Transverse colon (tissue), 4 donors: ENCODE results near the gene THSD4. TPM values are rescaled to one million over a fixed set of nuclear protein-coding genes. Genes with fewer than 3 reads are reported as not detected.

Experiments used
- DNase-seq: peaks from one replicate; pipeline ENCODE4 v3.0.0-alpha.2; 2019
- H3K27ac ChIP-seq, 4 donors: fragments of 200-600 bp; sonication (generic); 2 replicates each; pipeline ENCODE4 v1.5.1; 2016 to 2018; ENCODE audit warnings: inconsistent platforms in 4 of 4
- H3K27me3 ChIP-seq: fragments of 200-600 bp; sonication (generic); 2 replicates; pipeline ENCODE4 v1.5.1; 2017; ENCODE audit warnings: inconsistent platforms
- H3K36me3 ChIP-seq, 4 donors: fragments of 200-600 bp; sonication (generic); 2 replicates each; pipeline ENCODE4 v1.5.1; 2017 to 2019; ENCODE audit warnings: inconsistent platforms in 4 of 4
- H3K4me1 ChIP-seq, 4 donors: fragments of 200-600 bp; sonication (generic); 2 replicates each; pipeline ENCODE4 v1.5.1; 2017 to 2020; ENCODE audit warnings: inconsistent platforms in 4 of 4
- H3K4me3 ChIP-seq, 4 donors: fragments of 200-600 bp; sonication (generic); 1 replicate in 1 of 4; 2 replicates in 3 of 4; pipeline versions ENCODE4 v1.5.1 to v1.6.1; 2017 to 2019; ENCODE audit warnings: inconsistent platforms in 4 of 4
- H3K9me3 ChIP-seq, 2 donors: fragments of 200-600 bp; sonication (generic); 2 replicates each; pipeline ENCODE4 v1.5.1; 2017 to 2019; ENCODE audit warnings: inconsistent platforms in 2 of 2
- CTCF ChIP-seq, 5 experiments: fragments of 200-600 bp in 3 of 5; fragments of 450-650 bp in 2 of 5; sonication (generic) in 3 of 5; IDR thresholded peaks; 1 replicate in 2 of 5; 2 replicates in 3 of 5; pipeline ENCODE4 v1.5.1; 2016 to 2017; ENCODE audit warnings: antibody characterized with exemption in 5 of 5, inconsistent platforms in 3 of 5, mild to moderate bottlenecking in 2 of 5, moderate library complexity in 1 of 5
- EP300 ChIP-seq: sonication (generic); formaldehyde crosslinking; IDR thresholded peaks from one replicate; pipeline ENCODE4 v1.6.1; 2017; ENCODE audit warnings: antibody characterized with exemption, low read depth
- POLR2A ChIP-seq: fragments of 450-650 bp; IDR thresholded peaks from one replicate; pipeline ENCODE4 v1.6.1; 2016; ENCODE audit warnings: antibody characterized with exemption, mild to moderate bottlenecking, moderate library complexity
- POLR2AphosphoS5 ChIP-seq, 3 donors: sonication (generic); formaldehyde crosslinking; IDR thresholded peaks; one replicate each; pipeline ENCODE4 v1.6.1; 2016; ENCODE audit warnings: antibody characterized with exemption in 3 of 3
- WGBS, 2 donors: methylation state at CpG; one replicate each; pipeline ENCODE4 v1.1.5; 2018; ENCODE audit warnings: low coverage in 1 of 2; 5-methylcytosine and 5-hydroxymethylcytosine counted together
- in situ Hi-C, 4 donors: fragments of 200-750 bp; cut with MboI; loops; one replicate each; pipeline versions ENCODE4 v1.15.0 to v1.15.1; 2017; ENCODE audit warnings: low sequenced_read_pairs in 3 of 4, low pct_ligation_motif_present in 1 of 4, low pct_unique_long_range_greater_than_20kb in 1 of 4
- intact Hi-C: fragments of 100-400 bp; cut with DNase I; formaldehyde crosslinking; loops from one replicate; pipeline ENCODE4 v1.15.1; 2023; ENCODE audit warnings: low total_unique reads
- total RNA-seq, 4 donors: library from RNA; depleted of rRNA; stranded (reverse); fragments of >200 nt; gene quantifications; one replicate each; pipeline ENCODE4 v1.1.0, GENCODE V29; 2016

The THSD4 gene
- total RNA-seq, 4 donors from 2014 or later = 13.3 to 57.2 (median 47.4) TPM

GRCh38 chr15:71651750-71652186 is 536.5 kb downstream of the THSD4 start:
- H3K27me3 ChIP-seq = no peaks in the 10 kb centered on the region
- TF ChIP-seq EP300 (no peak), CTCF (IDR thresholded peaks at IDR 0.05) (peak in 4 of 5 experiments; percentile 35 to 39 (median 38))
- 29 to 38% methylated on average over 4 to 5 of the region's 5 CpGs for WGBS, 2 donors
- DNase-seq = peak; percentile 14
- peaks cover 0 to 6% (median 0%) of the 10 kb centered on the region in 4 donors for H3K4me1 ChIP-seq
- no peak overlapping the region for H3K27ac ChIP-seq
- intact Hi-C loops (no loop called here), in situ Hi-C loops (no loop called here)
- H3K36me3 ChIP-seq = no peaks in the 10 kb centered on the region
- H3K4me3 ChIP-seq = no peak overlapping the region
- H3K9me3 ChIP-seq = no peaks in the 10 kb centered on the region

- 59 to 68% methylated on average over 7 to 8 of the region's 8 CpGs for WGBS, 2 donors
- intact Hi-C loops (no loop called here), in situ Hi-C loops (no loop called here)
- no peak overlapping the region for H3K27ac ChIP-seq
- DNase-seq = no peak
- no peaks in the 10 kb centered on the region for H3K9me3 ChIP-seq
- H3K4me1 ChIP-seq = peaks cover 0 to 4% (median 0%) of the 10 kb centered on the region in 4 donors
- no peaks in the 10 kb centered on the region for H3K36me3 ChIP-seq
- no peak overlapping the region for H3K4me3 ChIP-seq
- no peak for TF ChIP-seq EP300
- no peaks in the 10 kb centered on the region for H3K27me3 ChIP-seq
Observed at GRCh38 chr15:71654042-71654719, 538.9 kb downstream of the THSD4 start.

GRCh38 chr15:71654720-71655174 is 539.5 kb downstream of the THSD4 start:
- H3K27ac ChIP-seq = no peak overlapping the region
- WGBS, 2 donors = 85 to 90% methylated on average over 3 of the region's 3 CpGs

GRCh38 chr15:71656425-71656824 is 541.2 kb downstream of the THSD4 start:
- Histone ChIP-seq H3K36me3 (no peaks in the 10 kb centered on the region), H3K27ac (no peak overlapping the region), H3K27me3 (no peaks in the 10 kb centered on the region), H3K4me3 (no peak overlapping the region), H3K4me1 (peaks cover 0 to 4% (median 2%) of the 10 kb centered on the region in 4 donors), H3K9me3 (no peaks in the 10 kb centered on the region)
- no peak for DNase-seq
- in situ Hi-C loops (no loop called here), intact Hi-C loops (loop anchor here (5.0 kb wide), 2 partner anchors 359 to 544 kb away; no protein-coding TSS in a partner anchor)
- TF ChIP-seq CTCF (IDR thresholded peaks at IDR 0.05) (no peak), POLR2A (no peak), EP300 (no peak), POLR2AphosphoS5 (IDR thresholded peaks at IDR 0.05) (no peak)
- 92 to 98% methylated on average over 4 of the region's 4 CpGs for WGBS, 2 donors

More at GRCh38 chr15:71654720-71655174, 539.5 kb downstream of the THSD4 start:
- Histone ChIP-seq H3K4me1 (no peaks in the 10 kb centered on the region), H3K4me3 (no peak overlapping the region), H3K36me3 (no peaks in the 10 kb centered on the region), H3K9me3 (no peaks in the 10 kb centered on the region), H3K27me3 (no peaks in the 10 kb centered on the region)
- intact Hi-C loops = loop anchor here (5.0 kb wide), 2 partner anchors 357 to 542 kb away; no protein-coding TSS in a partner anchor
- in situ Hi-C loops = no loop called here
- no peak for DNase-seq
- TF ChIP-seq EP300 (no peak), POLR2AphosphoS5 (IDR thresholded peaks at IDR 0.05) (no peak), POLR2A (no peak), CTCF (IDR thresholded peaks at IDR 0.05) (no peak)
